BE2C (cell line): ENCODE measurements around the gene CPXM2.

Experiments
- DNase-seq: peaks from one replicate; pipeline ENCODE4 v3.0.0-alpha.2; 2020
- H3K27me3 ChIP-seq: fragments of 250-450 bp; sonication (Bioruptor Pico); 2 replicates; pipeline ENCODE4 v1.5.1; 2020; ENCODE audit warnings: mild to moderate bottlenecking
- H3K36me3 ChIP-seq: fragments of 250-450 bp; sonication (Bioruptor Pico); 2 replicates; pipeline ENCODE4 v1.5.1; 2020; ENCODE audit warnings: mild to moderate bottlenecking
- H3K4me1 ChIP-seq: fragments of 250-450 bp; sonication (Bioruptor Pico); 2 replicates; pipeline ENCODE4 v1.5.1; 2020
- H3K4me3 ChIP-seq: 2 replicates; pipeline ENCODE4 v1.5.1; 2011; ENCODE audit warnings: low read depth, low read length
- H3K9me3 ChIP-seq: fragments of 250-450 bp; sonication (Bioruptor Pico); 2 replicates; pipeline ENCODE4 v1.5.1; 2020
- CTCF ChIP-seq: IDR thresholded peaks from 2 replicates; pipeline ENCODE4 v1.5.1; 2012; ENCODE audit warnings: mild to moderate bottlenecking, low read depth, low read length

Gene CPXM2

GRCh38 chr10:123888751-123889150 lies 2.9 kb downstream of the CPXM2 start:
- Histone ChIP-seq H3K4me3 (no peak overlapping the region), H3K36me3 (no peaks in the 10 kb centered on the region), H3K4me1 (no peaks in the 10 kb centered on the region), H3K27me3 (no peaks in the 10 kb centered on the region), H3K9me3 (no peaks in the 10 kb centered on the region)
- no peak for DNase-seq
- no peak for TF ChIP-seq CTCF

- Histone ChIP-seq H3K36me3 (no peaks in the 10 kb centered on the region), H3K4me1 (no peaks in the 10 kb centered on the region), H3K4me3 (no peak overlapping the region), H3K27me3 (no peaks in the 10 kb centered on the region), H3K9me3 (no peaks in the 10 kb centered on the region)
- no peak for DNase-seq
- TF ChIP-seq CTCF, result no peak
These were observed 3.4 kb downstream of the CPXM2 start for GRCh38 chr10:123888256-123888655.

- H3K4me3 ChIP-seq, result no peak overlapping the region
- no peak for DNase-seq
- H3K27me3 ChIP-seq, result no peaks in the 10 kb centered on the region
- no peak for TF ChIP-seq CTCF
- H3K36me3 ChIP-seq, result no peaks in the 10 kb centered on the region
- no peaks in the 10 kb centered on the region for H3K4me1 ChIP-seq
- H3K9me3 ChIP-seq, result no peaks in the 10 kb centered on the region
These were observed 5.3 kb downstream of the CPXM2 start for GRCh38 chr10:123886292-123886691.

- no peak for DNase-seq
- no peaks in the 10 kb centered on the region for H3K9me3 ChIP-seq
- no peaks in the 10 kb centered on the region for H3K27me3 ChIP-seq
- no peaks in the 10 kb centered on the region for H3K4me1 ChIP-seq
- H3K4me3 ChIP-seq, result no peak overlapping the region
- H3K36me3 ChIP-seq, result no peaks in the 10 kb centered on the region
- no peak for TF ChIP-seq CTCF
These were observed 6.0 kb downstream of the CPXM2 start for GRCh38 chr10:123885406-123886170.

GRCh38 chr10:123884907-123885381 lies 6.7 kb downstream of the CPXM2 start:
- TF ChIP-seq CTCF, result no peak
- no peak for DNase-seq
- Histone ChIP-seq H3K4me1 (no peaks in the 10 kb centered on the region), H3K4me3 (no peak overlapping the region), H3K9me3 (no peaks in the 10 kb centered on the region), H3K36me3 (no peaks in the 10 kb centered on the region), H3K27me3 (no peaks in the 10 kb centered on the region)

GRCh38 chr10:123884351-123884906 lies 7.2 kb downstream of the CPXM2 start:
- Histone ChIP-seq H3K9me3 (no peaks in the 10 kb centered on the region), H3K27me3 (no peaks in the 10 kb centered on the region), H3K4me1 (no peaks in the 10 kb centered on the region), H3K36me3 (no peaks in the 10 kb centered on the region), H3K4me3 (no peak overlapping the region)
- no peak for DNase-seq
- no peak for TF ChIP-seq CTCF
